ENCODE measurements around the gene VRTN. TPM values are rescaled to one million over a fixed set of nuclear protein-coding genes. Genes with fewer than 3 reads are reported as not detected.

Gene VRTN
- polyA plus RNA-seq, 1 donor from 2014 or later, result not detected

GRCh38 chr14:74350211-74350927 lies 2.1 kb downstream of the VRTN start:
- Histone ChIP-seq H3K4me3 (ENCODE audit: low read length) (no peak overlapping the region), H3F3A (ENCODE audit: insufficient read depth, low read length, poor library complexity, severe bottlenecking) (no peaks in the 10 kb centered on the region), H3K79me2 (replicated peaks; ENCODE audit: insufficient read depth, low read length) (no peaks in the 10 kb centered on the region), H3K9me2 (ENCODE audit: insufficient read depth, low read length) (no peaks in the 10 kb centered on the region), H3K36me3 (ENCODE audit: insufficient read depth, low read length) (no peaks in the 10 kb centered on the region), H3K9ac (ENCODE audit: low read length) (no peak overlapping the region), H3K27ac (ENCODE audit: low read length) (no peak overlapping the region), H4K20me1 (ENCODE audit: insufficient read depth) (no peaks in the 10 kb centered on the region), H3K4me2 (ENCODE audit: low read length) (no peak overlapping the region), H3K27me3 (ENCODE audit: insufficient read depth, low read depth, low read length) (no peaks in the 10 kb centered on the region), H2AFZ (ENCODE audit: low read depth, low read length) (no peak overlapping the region), H3K9me3 (ENCODE audit: low read length) (no peaks in the 10 kb centered on the region)
- TF ChIP-seq TAF1 (IDR thresholded peaks at IDR 0.05; ENCODE audit: low read depth), result no peak
- TF ChIP-seq EP300 (conservative IDR thresholded peaks at IDR 0.05; ENCODE audit: poor library complexity, severe bottlenecking), result no peak
- TF ChIP-seq RAD21 (conservative IDR thresholded peaks at IDR 0.05), result no peak
- no peak for TF ChIP-seq SMC3 (conservative IDR thresholded peaks at IDR 0.05; ENCODE audit: poor library complexity)
- TF ChIP-seq EZH2 (IDR thresholded peaks at IDR 0.05; ENCODE audit: borderline replicate concordance, insufficient read depth, low read length, poor library complexity, severe bottlenecking), result no peak
- no peak for TF ChIP-seq CTCF (IDR thresholded peaks at IDR 0.05; ENCODE audit: poor library complexity, severe bottlenecking)
- no peak for TF ChIP-seq POLR2AphosphoS5 (IDR thresholded peaks at IDR 0.05)
- TF ChIP-seq REST (IDR thresholded peaks at IDR 0.05; ENCODE audit: borderline replicate concordance), result no peak
- no peak for TF ChIP-seq MXI1 (conservative IDR thresholded peaks at IDR 0.05; ENCODE audit: poor library complexity, severe bottlenecking)

- H3F3A ChIP-seq (ENCODE audit: insufficient read depth, low read length, poor library complexity, severe bottlenecking), result no peaks in the 10 kb centered on the region
- no peaks in the 10 kb centered on the region for H4K20me1 ChIP-seq (ENCODE audit: insufficient read depth)
- H2AFZ ChIP-seq (ENCODE audit: low read depth, low read length), result no peak overlapping the region
- no peaks in the 10 kb centered on the region for H3K9me2 ChIP-seq (ENCODE audit: insufficient read depth, low read length)
- no peaks in the 10 kb centered on the region for H3K27me3 ChIP-seq (ENCODE audit: insufficient read depth, low read depth, low read length)
- no peak overlapping the region for H3K4me3 ChIP-seq (ENCODE audit: low read length)
- no peaks in the 10 kb centered on the region for H3K36me3 ChIP-seq (ENCODE audit: insufficient read depth, low read length)
- no peak overlapping the region for H3K27ac ChIP-seq (ENCODE audit: low read length)
- no peak for TF ChIP-seq POLR2AphosphoS5 (IDR thresholded peaks at IDR 0.05)
- no peaks in the 10 kb centered on the region for H3K9me3 ChIP-seq (ENCODE audit: low read length)
- no peak overlapping the region for H3K4me2 ChIP-seq (ENCODE audit: low read length)
- no peak overlapping the region for H3K9ac ChIP-seq (ENCODE audit: low read length)
- H3K79me2 ChIP-seq (replicated peaks; ENCODE audit: insufficient read depth, low read length), result no peaks in the 10 kb centered on the region
Measured at GRCh38 chr14:74350928-74351323, 2.7 kb downstream of the VRTN start.
